Measurements from ENCODE around the gene ETF1. TPM values are rescaled to one million over a fixed set of nuclear protein-coding genes. Genes with fewer than 3 reads are reported as not detected.
A peak's percentile ranks its signal among the peaks of the same experiment; 100 is the strongest.

ETF1 gene
- total RNA-seq, 2 donors from 2014 or later: 81.5 to 96.2 TPM

DNA sequence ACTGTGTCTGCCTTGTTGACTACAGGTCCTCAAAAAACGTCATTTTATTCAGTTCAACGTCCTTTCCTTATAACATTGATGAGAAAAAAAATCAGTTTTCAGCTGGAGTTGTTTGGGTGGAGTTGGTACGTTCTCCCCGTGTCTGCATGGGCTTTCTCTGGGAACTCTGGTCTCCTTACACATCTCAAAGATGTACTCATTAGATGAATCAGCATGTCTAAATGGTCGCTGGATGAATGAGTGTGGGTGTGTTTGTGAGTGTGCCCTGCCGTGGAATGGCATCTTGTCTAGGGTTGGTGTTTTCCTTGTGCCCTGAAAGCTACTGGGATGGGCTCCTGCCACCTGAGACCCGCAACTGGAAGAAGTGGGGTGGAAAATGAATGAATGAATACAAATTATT lies 47.7 kb downstream of the ETF1 start:
- intact Hi-C loops (cut with DNase I): no loop called here
- peaks cover 3% of the 10 kb centered on the region for H3K27me3 ChIP-seq
- H3K9me3 ChIP-seq: no peaks in the 10 kb centered on the region
- H3K27ac ChIP-seq: no peak overlapping the region
- DNase-seq: no peak
- no peak for TF ChIP-seq CTCF (IDR thresholded peaks at IDR 0.05)
- no peak overlapping the region for H3K4me3 ChIP-seq
- no peaks in the 10 kb centered on the region for H3K36me3 ChIP-seq
- no peaks in the 10 kb centered on the region for H3K4me1 ChIP-seq
- H3K9ac ChIP-seq (ENCODE audit: low read depth in 2 of 2, low read length in 2 of 2): no peak overlapping the region

- Histone ChIP-seq H3K4me1 (no peaks in the 10 kb centered on the region), H3K27me3 (peaks cover 17% of the 10 kb centered on the region), H3K36me3 (no peaks in the 10 kb centered on the region), H3K27ac (no peak overlapping the region), H3K9ac (ENCODE audit: low read depth in 2 of 2, low read length in 2 of 2) (peak overlapping the region; percentile 63 to 79), H3K4me3 (peak overlapping the region; percentile 53), H3K9me3 (no peaks in the 10 kb centered on the region)
- intact Hi-C loops (cut with DNase I): loop anchor here (5.0 kb wide), 1 partner anchor 35 kb away; no protein-coding TSS in a partner anchor
- no peak for TF ChIP-seq CTCF (IDR thresholded peaks at IDR 0.05)
- DNase-seq: no peak
Observed at GRCh38 chr5:138492560-138493045, 50.4 kb downstream of the ETF1 start.

- Histone ChIP-seq H3K4me1 (no peaks in the 10 kb centered on the region), H3K4me3 (peak overlapping the region; percentile 53), H3K9ac (ENCODE audit: low read depth in 2 of 2, low read length in 2 of 2) (peak overlapping the region; percentile 63 to 79), H3K27ac (no peak overlapping the region), H3K27me3 (peaks cover 17% of the 10 kb centered on the region), H3K36me3 (no peaks in the 10 kb centered on the region), H3K9me3 (no peaks in the 10 kb centered on the region)
- DNase-seq: peak; percentile 89
- TF ChIP-seq CTCF (IDR thresholded peaks at IDR 0.05): no peak
- intact Hi-C loops (cut with DNase I): loop anchor here (5.0 kb wide), 1 partner anchor 35 kb away; no protein-coding TSS in a partner anchor
Observed at GRCh38 chr5:138491669-138492559, 51.1 kb downstream of the ETF1 start.

- Histone ChIP-seq H3K4me3 (peak overlapping the region; percentile 53), H3K9me3 (no peaks in the 10 kb centered on the region), H3K9ac (ENCODE audit: low read depth in 2 of 2, low read length in 2 of 2) (peak overlapping the region; percentile 32 to 40), H3K27me3 (peaks cover 17% of the 10 kb centered on the region), H3K27ac (no peak overlapping the region), H3K36me3 (no peaks in the 10 kb centered on the region), H3K4me1 (no peaks in the 10 kb centered on the region)
- no peak for TF ChIP-seq CTCF (IDR thresholded peaks at IDR 0.05)
- no peak for DNase-seq
- intact Hi-C loops (cut with DNase I): loop anchor here (5.0 kb wide), 1 partner anchor 34 kb away; no protein-coding TSS in a partner anchor
Observed at GRCh38 chr5:138491284-138491648, 51.8 kb downstream of the ETF1 start.

- Histone ChIP-seq H3K9ac (ENCODE audit: low read depth in 2 of 2, low read length in 2 of 2) (peak overlapping the region in 1 of 2 donors; percentile 40), H3K27me3 (peaks cover 17% of the 10 kb centered on the region), H3K4me1 (no peaks in the 10 kb centered on the region), H3K27ac (no peak overlapping the region), H3K36me3 (no peaks in the 10 kb centered on the region), H3K4me3 (no peak overlapping the region), H3K9me3 (no peaks in the 10 kb centered on the region)
- intact Hi-C loops (cut with DNase I): loop anchor here (5.0 kb wide), 1 partner anchor 33 kb away; no protein-coding TSS in a partner anchor
- TF ChIP-seq CTCF (IDR thresholded peaks at IDR 0.05): no peak
- no peak for DNase-seq
Observed at GRCh38 chr5:138490648-138491283, 52.3 kb downstream of the ETF1 start.
